ACC112 (cell line): Measurements from ENCODE around the gene SASH3.

Experiments
- H2AFZ ChIP-seq: fragments of 200-600 bp; sonication (generic); one replicate; pipeline ENCODE4 v1.6.0; 2017; ENCODE audit warnings: antibody characterized with exemption, low read length; ENCODE audit not compliant: unreplicated experiment
- H3K27ac ChIP-seq: fragments of 200-600 bp; sonication (generic); 2 replicates; pipeline ENCODE4 v1.5.1; 2014; ENCODE audit warnings: low read depth, mild to moderate bottlenecking, antibody characterized with exemption, low read length, moderate library complexity
- H3K27me3 ChIP-seq: fragments of 200-600 bp; sonication (generic); 2 replicates; pipeline ENCODE4 v1.6.1; 2014; ENCODE audit warnings: mild to moderate bottlenecking, antibody characterized with exemption, low read length, moderate library complexity, mixed read lengths; ENCODE audit not compliant: insufficient read depth
- H3K36me3 ChIP-seq: fragments of 200-600 bp; sonication (generic); 2 replicates; pipeline ENCODE4 v1.6.1; 2016; ENCODE audit warnings: mild to moderate bottlenecking, antibody characterized with exemption, low read length, moderate library complexity, mixed read lengths; ENCODE audit not compliant: insufficient read depth
- H3K4me1 ChIP-seq: fragments of 200-600 bp; sonication (generic); one replicate; pipeline ENCODE4 v1.6.1; 2016; ENCODE audit warnings: low read length, mixed read lengths; ENCODE audit not compliant: insufficient read depth, unreplicated experiment, control insufficient read depth
- H3K4me3 ChIP-seq: fragments of 200-600 bp; sonication (generic); 2 replicates; pipeline ENCODE4 v1.5.1; 2014; ENCODE audit warnings: mild to moderate bottlenecking, low read depth, low read length
- H3K79me2 ChIP-seq: fragments of 200-600 bp; sonication (generic); one replicate; pipeline ENCODE4 v1.6.0; 2016; ENCODE audit warnings: low read length; ENCODE audit not compliant: control insufficient read depth, unreplicated experiment, insufficient read depth

SASH3 gene

DNA sequence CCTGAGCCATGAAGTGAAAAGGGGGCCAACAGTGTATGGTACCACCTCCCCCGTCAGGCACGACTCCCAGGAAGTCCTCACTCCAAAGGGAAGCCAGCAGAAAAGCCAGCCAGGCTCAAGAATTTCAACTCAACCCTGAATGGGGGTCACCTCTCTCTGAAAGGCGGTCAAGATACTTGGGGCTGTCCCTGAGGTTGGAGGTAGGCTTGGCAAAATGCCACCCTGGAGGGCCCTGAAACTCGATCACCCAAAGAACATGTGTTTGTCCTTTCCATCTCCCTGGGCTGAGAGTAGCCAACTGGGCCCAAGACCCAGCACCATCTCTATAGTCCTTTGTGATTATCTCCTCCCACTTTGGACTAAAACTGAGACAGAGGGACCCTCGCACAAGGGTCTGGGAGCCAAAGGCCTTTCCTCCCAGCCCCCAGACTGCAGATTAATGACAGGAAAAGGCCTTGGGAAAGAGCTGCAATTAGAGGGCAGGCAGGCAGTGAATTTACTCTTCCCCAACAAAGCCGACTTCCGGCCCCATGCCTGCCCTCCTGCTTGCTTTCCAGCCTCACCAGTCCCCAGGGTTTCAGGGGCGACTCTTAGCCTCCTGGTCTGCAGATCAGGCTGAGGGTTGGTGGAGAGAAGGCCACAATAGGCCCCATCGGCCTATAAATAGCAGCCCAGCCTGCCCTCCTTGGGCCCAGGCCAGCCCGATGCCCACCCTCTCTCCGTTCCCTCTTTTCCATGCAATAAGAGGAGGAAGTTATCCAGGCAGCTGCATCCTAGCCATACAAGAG is 5.6 kb downstream of the SASH3 start:
- Histone ChIP-seq H3K27ac (no peak overlapping the region), H2AFZ (no peak overlapping the region), H3K4me3 (no peak overlapping the region), H3K36me3 (no peaks in the 10 kb centered on the region), H3K79me2 (no peaks in the 10 kb centered on the region), H3K27me3 (no peaks in the 10 kb centered on the region), H3K4me1 (no peaks in the 10 kb centered on the region)

DNA sequence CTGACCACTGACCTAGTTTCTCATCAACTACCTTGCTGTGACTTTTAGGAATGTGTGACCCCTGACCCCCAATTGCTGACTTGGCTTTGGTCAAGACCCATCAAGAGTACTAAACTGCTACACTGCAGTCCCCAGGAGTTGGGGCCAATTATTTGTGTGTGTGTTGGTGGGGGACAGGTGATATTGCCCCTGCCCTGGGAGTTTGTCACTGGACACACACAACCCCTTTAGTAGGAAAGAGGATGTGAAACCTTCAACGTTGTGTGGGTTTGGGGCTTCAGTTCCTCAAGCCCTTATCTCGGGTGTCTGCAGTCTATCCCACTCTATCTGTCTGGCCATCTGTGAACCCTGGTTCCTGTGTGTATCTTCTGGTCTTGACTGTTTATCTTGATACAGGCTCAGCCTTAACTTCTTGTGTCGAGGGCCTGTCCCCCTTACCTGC is 6.5 kb downstream of the SASH3 start:
- Histone ChIP-seq H3K4me3 (no peak overlapping the region), H3K27me3 (no peaks in the 10 kb centered on the region), H3K4me1 (no peaks in the 10 kb centered on the region), H3K36me3 (no peaks in the 10 kb centered on the region), H3K79me2 (no peaks in the 10 kb centered on the region), H3K27ac (no peak overlapping the region), H2AFZ (no peak overlapping the region)

DNA sequence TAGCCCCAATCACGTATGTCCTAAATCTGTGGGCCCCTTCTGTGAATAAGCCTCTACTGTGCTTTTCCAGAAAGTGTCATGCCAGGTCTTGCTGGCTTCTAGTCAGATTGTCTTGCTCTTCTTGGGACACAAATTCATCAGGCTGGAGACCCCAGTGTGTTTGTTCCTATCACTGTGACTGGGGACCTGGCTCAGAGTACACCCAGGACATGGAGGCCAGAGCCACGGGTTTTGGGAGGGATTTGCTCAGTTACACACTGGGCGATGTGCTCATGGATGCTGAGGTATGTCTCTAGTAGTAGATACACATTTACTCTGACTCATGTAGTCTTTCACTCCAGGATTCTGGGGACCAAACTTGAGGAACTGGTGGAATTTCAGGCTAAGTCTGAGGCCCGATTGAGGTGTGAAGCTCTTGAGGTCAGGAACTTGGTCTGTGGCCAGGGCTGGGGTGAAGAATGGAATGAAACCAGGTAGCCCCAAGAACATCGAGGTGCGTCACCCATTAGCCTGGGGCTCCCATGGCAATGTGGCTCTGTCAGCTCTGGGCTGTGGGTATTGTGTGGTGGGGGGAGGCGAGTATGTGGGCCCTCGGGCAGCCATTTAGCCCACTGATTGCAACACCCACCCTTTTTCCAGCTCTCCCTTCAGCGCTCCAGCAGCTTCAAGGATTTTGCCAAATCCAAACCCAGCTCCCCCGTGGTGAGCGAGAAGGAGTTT is 7.7 kb downstream of the SASH3 start:
- Histone ChIP-seq H3K4me1 (no peaks in the 10 kb centered on the region), H3K4me3 (no peak overlapping the region), H3K36me3 (no peaks in the 10 kb centered on the region), H2AFZ (no peak overlapping the region), H3K27me3 (no peaks in the 10 kb centered on the region), H3K79me2 (no peaks in the 10 kb centered on the region), H3K27ac (no peak overlapping the region)

DNA sequence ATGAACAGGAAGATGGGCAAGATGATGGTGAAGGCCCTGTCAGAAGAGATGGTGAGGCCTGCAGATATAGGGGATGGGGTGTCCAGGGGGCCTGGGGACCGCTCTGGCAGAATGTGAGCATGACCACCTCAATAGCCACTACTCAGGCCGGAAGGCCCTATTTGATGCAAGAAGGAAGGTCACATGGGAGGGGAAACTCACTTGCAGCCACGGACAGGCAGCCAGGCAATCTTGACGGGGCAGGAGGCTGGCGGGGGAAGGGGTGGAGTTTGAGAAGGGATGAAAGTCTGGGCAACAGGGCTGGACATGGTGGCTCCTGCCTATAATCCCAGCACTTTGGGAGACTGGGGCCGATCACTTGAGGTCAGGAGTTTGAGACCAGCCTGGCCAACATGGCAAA is 8.8 kb downstream of the SASH3 start:
- Histone ChIP-seq H3K4me1 (no peaks in the 10 kb centered on the region), H3K36me3 (no peaks in the 10 kb centered on the region), H3K27ac (no peak overlapping the region), H2AFZ (no peak overlapping the region), H3K4me3 (no peak overlapping the region), H3K79me2 (no peaks in the 10 kb centered on the region), H3K27me3 (no peaks in the 10 kb centered on the region)

DNA sequence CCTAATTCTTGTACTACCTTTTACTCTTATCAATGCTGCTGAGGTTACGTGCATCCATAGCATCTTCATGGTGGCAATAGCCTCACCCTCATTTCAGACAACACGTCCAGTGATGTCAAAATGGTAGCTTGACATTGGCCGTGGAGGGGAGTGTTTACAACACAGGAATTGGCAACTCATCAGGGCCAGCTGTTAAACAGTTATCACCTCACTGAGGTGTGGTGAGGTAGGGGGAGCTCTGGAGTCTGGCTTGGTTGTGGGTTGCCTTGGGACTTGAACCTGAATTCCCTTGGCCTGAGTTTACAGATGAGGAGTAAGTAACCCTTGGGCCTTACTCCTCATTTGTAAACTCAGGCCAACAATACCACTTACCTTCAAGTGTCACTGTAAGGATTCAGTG is 10.4 kb downstream of the SASH3 start:
- Histone ChIP-seq H3K36me3 (no peaks in the 10 kb centered on the region), H3K27ac (no peak overlapping the region), H3K4me3 (no peak overlapping the region), H3K79me2 (no peaks in the 10 kb centered on the region), H3K27me3 (no peaks in the 10 kb centered on the region), H3K4me1 (no peaks in the 10 kb centered on the region), H2AFZ (no peak overlapping the region)

DNA sequence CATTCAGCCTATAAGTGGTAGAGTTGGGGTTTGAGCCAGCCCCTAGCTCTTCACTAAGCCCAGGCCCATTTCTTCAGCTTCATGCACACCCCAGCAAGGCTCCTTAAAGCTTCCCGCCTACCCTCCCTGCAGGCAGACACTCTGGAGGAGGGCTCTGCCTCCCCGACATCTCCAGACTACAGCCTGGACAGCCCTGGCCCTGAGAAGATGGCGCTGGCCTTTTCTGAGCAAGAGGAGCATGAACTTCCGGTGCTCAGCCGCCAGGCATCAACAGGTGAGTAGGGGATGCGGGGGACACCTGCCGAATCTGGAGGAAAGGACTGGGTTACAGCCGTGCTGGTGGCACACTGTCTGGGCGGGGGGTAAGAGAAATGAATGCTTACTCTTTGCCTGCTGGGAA is 11.1 kb downstream of the SASH3 start:
- no peaks in the 10 kb centered on the region for H3K27me3 ChIP-seq
- H3K4me1 ChIP-seq, result no peaks in the 10 kb centered on the region
- no peak overlapping the region for H3K27ac ChIP-seq
- H3K4me3 ChIP-seq, result no peak overlapping the region
- H2AFZ ChIP-seq, result no peak overlapping the region
- no peaks in the 10 kb centered on the region for H3K79me2 ChIP-seq
- no peaks in the 10 kb centered on the region for H3K36me3 ChIP-seq

- Histone ChIP-seq H3K36me3 (no peaks in the 10 kb centered on the region), H3K79me2 (no peaks in the 10 kb centered on the region), H3K4me3 (no peak overlapping the region), H2AFZ (no peak overlapping the region), H3K27me3 (no peaks in the 10 kb centered on the region), H3K4me1 (no peaks in the 10 kb centered on the region), H3K27ac (no peak overlapping the region)
These were observed 11.6 kb downstream of the SASH3 start for GRCh38 chrX:129791336-129791735.

- Histone ChIP-seq H2AFZ (no peak overlapping the region), H3K4me1 (no peaks in the 10 kb centered on the region), H3K79me2 (no peaks in the 10 kb centered on the region), H3K4me3 (no peak overlapping the region), H3K36me3 (no peaks in the 10 kb centered on the region), H3K27me3 (no peaks in the 10 kb centered on the region), H3K27ac (no peak overlapping the region)
These were observed 12.3 kb downstream of the SASH3 start for GRCh38 chrX:129791961-129792570.

- H3K27me3 ChIP-seq, result no peaks in the 10 kb centered on the region
- no peaks in the 10 kb centered on the region for H3K4me1 ChIP-seq
- no peak overlapping the region for H2AFZ ChIP-seq
- H3K27ac ChIP-seq, result no peak overlapping the region
- no peaks in the 10 kb centered on the region for H3K79me2 ChIP-seq
- H3K36me3 ChIP-seq, result no peaks in the 10 kb centered on the region
- no peak overlapping the region for H3K4me3 ChIP-seq
These were observed 13.0 kb downstream of the SASH3 start for GRCh38 chrX:129792586-129793291.

- H3K27ac ChIP-seq, result no peak overlapping the region
- H2AFZ ChIP-seq, result no peak overlapping the region
- H3K27me3 ChIP-seq, result no peaks in the 10 kb centered on the region
- H3K4me3 ChIP-seq, result no peak overlapping the region
- H3K79me2 ChIP-seq, result no peaks in the 10 kb centered on the region
- no peaks in the 10 kb centered on the region for H3K36me3 ChIP-seq
- H3K4me1 ChIP-seq, result no peaks in the 10 kb centered on the region
These were observed 13.9 kb downstream of the SASH3 start for GRCh38 chrX:129793604-129794191.
